CD4-positive, CD25-positive, alpha-beta regulatory T cell (primary cell): ENCODE results near the gene NCOA3. TPM values are rescaled to one million over a fixed set of nuclear protein-coding genes. Genes with fewer than 3 reads are reported as not detected.
"Not testable (repeated sequence)": the region's sequence is repeated elsewhere in the genome, so short reads cannot be mapped to it uniquely, and the experiment has no call there.

Experiments
- ATAC-seq, 2 donors: fragments of 150-1000 bp; cut with Tn5 transposase; one replicate each; pipeline ENCODE4 v1.10.0; 2021; ENCODE audit warnings: low read depth in 2 of 2, moderate number of reproducible peaks in 2 of 2, moderate library complexity in 1 of 2
- DNase-seq, 3 donors: peaks; one replicate each; pipeline versions ENCODE4 v3.0.0 to v3.0.0-alpha.2; 2012 to 2022; ENCODE audit warnings: mixed read lengths in 1 of 3
- H3K27ac ChIP-seq: one replicate; pipeline ENCODE4 v1.7.0; 2013; ENCODE audit warnings: mild to moderate bottlenecking, low read length; ENCODE audit not compliant: insufficient read depth, poor library complexity, severe bottlenecking
- H3K27me3 ChIP-seq: one replicate; pipeline ENCODE4 v1.7.0; 2013; ENCODE audit warnings: low read length; ENCODE audit not compliant: control insufficient read depth, insufficient read depth
- H3K36me3 ChIP-seq: one replicate; pipeline ENCODE4 v1.7.0; 2013; ENCODE audit warnings: mild to moderate bottlenecking, low read length, moderate library complexity; ENCODE audit not compliant: control insufficient read depth, insufficient read depth
- H3K4me1 ChIP-seq: 2 replicates; pipeline ENCODE4 v1.7.0; 2013; ENCODE audit warnings: mild to moderate bottlenecking, low read length; ENCODE audit not compliant: insufficient read depth, control insufficient read depth, poor library complexity, severe bottlenecking
- H3K4me3 ChIP-seq: one replicate; pipeline ENCODE4 v1.7.0; 2013; ENCODE audit warnings: low read depth, mild to moderate bottlenecking, low read length, moderate library complexity
- H3K9me3 ChIP-seq, 2 experiments: 1 replicate in 1 of 2; 2 replicates in 1 of 2; pipeline ENCODE4 v1.7.0; 2013; ENCODE audit warnings: low read length in 2 of 2, mild to moderate bottlenecking in 1 of 2, moderate library complexity in 1 of 2; ENCODE audit not compliant: control insufficient read depth in 2 of 2
- H3K27ac Mint-ChIP-seq, 3 donors: one replicate each; pipeline ENCODE4 v1.8.0; 2020 to 2022; ENCODE audit warnings: mild to moderate bottlenecking in 3 of 3, mixed read lengths in 3 of 3, moderate library complexity in 2 of 3
- H3K27me3 Mint-ChIP-seq: one replicate; pipeline ENCODE4 v1.8.0; 2022; ENCODE audit warnings: mild to moderate bottlenecking, mixed read lengths
- H3K36me3 Mint-ChIP-seq: one replicate; pipeline ENCODE4 v1.8.0; 2020; ENCODE audit warnings: mixed read lengths
- H3K4me1 Mint-ChIP-seq, 4 donors: one replicate each; pipeline ENCODE4 v1.8.0; 2020 to 2022; ENCODE audit warnings: mixed read lengths in 4 of 4, mild to moderate bottlenecking in 1 of 4
- H3K4me3 Mint-ChIP-seq, 4 donors: one replicate each; pipeline ENCODE4 v1.8.0; 2020 to 2022; ENCODE audit warnings: mild to moderate bottlenecking in 4 of 4, mixed read lengths in 4 of 4, moderate library complexity in 3 of 4
- H3K9me3 Mint-ChIP-seq, 7 donors: one replicate each; pipeline ENCODE4 v1.8.0; 2020 to 2022; ENCODE audit warnings: mixed read lengths in 7 of 7, mild to moderate bottlenecking in 3 of 7, moderate library complexity in 2 of 7
- polyA plus RNA-seq, 4 donors: library from polyadenylated mRNA; unstranded; fragments of 300-500 nt; fragmentation: Illumina TruSeq; gene quantifications; one replicate each; pipeline ENCODE4 v1.2.3, GENCODE V29; 2021
- total RNA-seq: library from RNA; stranded (reverse); gene quantifications from one replicate; pipeline ENCODE4 v1.2.3, GENCODE V29; 2022

NCOA3 gene
- total and polyA plus RNA-seq, 5 donors from 2014 or later, result 21.4 to 86.6 (median 26.0) TPM

DNA sequence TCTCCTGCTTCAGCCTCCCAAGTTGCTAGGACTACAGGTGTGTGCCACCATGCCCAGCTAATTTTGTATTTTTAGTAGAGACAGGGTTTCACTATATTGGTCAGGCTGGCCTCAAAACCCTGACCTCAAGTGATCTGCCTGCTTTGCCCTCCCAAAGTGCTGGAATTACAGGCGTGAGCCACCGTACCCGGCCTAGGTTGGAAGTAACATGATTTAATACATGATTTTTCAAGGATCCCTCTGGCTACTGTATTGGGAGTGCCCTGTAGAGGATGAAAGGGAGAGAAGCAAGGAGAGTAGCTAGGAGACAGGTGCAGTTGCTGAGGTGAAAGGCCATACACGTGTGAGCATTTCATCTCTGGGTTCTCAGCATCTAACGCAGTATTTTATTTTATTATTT, 2.6 kb upstream of the NCOA3 start:
- Histone ChIP-seq H3K4me3 (no peak overlapping the region), H3K9me3 (no peaks in the 10 kb centered on the region), H3K36me3 (no peaks in the 10 kb centered on the region), H3K27me3 (no peaks in the 10 kb centered on the region), H3K27ac (no peak overlapping the region), H3K4me1 (peaks cover 24% of the 10 kb centered on the region)
- Mint-ChIP-seq H3K9me3 (peaks cover 0 to 1% (median 0%) of the 10 kb centered on the region in 7 donors), H3K36me3 (no peaks in the 10 kb centered on the region), H3K27ac (no peak overlapping the region), H3K27me3 (no peaks in the 10 kb centered on the region), H3K4me1 (peaks cover 10 to 44% (median 25%) of the 10 kb centered on the region in 4 donors), H3K4me3 (peak overlapping the region in 1 of 4 donors; percentile 11)
- ATAC-seq (no peak), DNase-seq (no peak)

DNA sequence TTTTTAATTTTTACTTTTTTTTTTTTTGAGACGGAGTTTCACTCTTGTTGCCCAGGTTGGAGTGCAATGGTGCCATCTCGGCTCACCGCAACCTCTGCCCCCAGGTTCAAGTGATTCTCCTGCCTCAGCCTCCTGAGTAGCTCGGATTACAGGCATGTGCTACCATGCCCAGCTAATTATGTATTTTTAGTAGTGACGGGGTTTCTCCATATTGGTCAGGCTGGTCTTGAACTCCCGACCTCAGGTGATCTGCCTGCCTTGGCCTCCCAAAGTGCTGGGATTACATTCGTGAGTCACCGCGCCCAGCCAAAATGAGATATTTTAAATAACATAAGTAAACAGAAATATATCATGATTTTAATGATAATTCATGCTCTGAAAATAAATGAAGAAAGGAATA, 1.6 kb upstream of the NCOA3 start:
- H3K27ac ChIP-seq, H3K9me3 Mint-ChIP-seq, H3K36me3 Mint-ChIP-seq, ATAC-seq, DNase-seq, H3K36me3 ChIP-seq, H3K27me3 Mint-ChIP-seq, H3K27me3 ChIP-seq, H3K4me3 ChIP-seq, H3K9me3 ChIP-seq: not testable (repeated sequence)
- peaks cover 31% of the 10 kb centered on the region for H3K4me1 ChIP-seq
- H3K4me3 Mint-ChIP-seq, result peak overlapping the region; percentile 97 to 100 (median 99)
- H3K4me1 Mint-ChIP-seq, result peaks cover 10 to 44% (median 26%) of the 10 kb centered on the region in 4 donors
- H3K27ac Mint-ChIP-seq, result peak overlapping the region in 1 of 3 donors; percentile 97

DNA sequence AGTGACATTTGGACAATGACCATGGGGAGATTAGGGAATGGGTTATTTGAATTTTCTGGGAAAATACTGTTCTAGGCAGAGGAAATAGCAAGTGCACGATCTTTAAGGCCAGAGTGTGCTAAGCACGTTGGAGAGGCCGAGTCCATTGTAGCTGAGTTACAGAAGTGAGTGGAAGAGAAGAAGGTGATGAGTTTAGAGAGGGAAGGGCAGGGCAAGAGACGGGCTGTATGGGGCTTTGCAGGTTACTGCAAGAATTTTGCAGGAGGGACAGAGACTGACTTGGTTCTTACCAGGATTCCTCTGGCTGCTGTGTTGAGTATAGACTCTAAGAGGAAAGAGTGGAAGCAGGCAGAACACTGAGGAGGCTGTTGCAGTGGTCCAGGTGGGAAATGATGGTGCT, 1.1 kb upstream of the NCOA3 start:
- H3K27ac Mint-ChIP-seq, result peak overlapping the region in 2 of 3 donors; percentile 94 to 97
- H3K4me1 Mint-ChIP-seq, result peaks cover 14 to 44% (median 29%) of the 10 kb centered on the region in 4 donors

DNA sequence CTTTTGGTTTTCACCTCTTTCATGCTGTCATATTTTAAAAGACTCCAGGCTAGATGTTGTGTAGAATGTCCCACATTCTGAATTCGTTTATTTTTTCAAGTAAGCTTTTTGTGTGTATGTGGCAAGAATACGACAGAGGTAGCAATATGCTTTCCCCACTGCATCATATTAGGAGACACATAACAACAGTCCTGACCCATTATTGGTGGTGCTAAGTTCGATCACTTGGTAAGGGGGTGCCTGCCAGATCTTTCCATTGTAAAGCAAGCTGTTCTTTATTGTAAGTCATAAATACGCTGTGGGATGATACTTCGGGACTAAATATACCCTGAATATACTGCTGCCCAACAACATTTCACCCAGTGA, 588 bp upstream of the NCOA3 start:
- H3K36me3 Mint-ChIP-seq, result no peaks in the 10 kb centered on the region
- H3K4me1 ChIP-seq, result peaks cover 36% of the 10 kb centered on the region
- peaks cover 14 to 49% (median 33%) of the 10 kb centered on the region in 4 donors for H3K4me1 Mint-ChIP-seq
- H3K27me3 ChIP-seq, result no peaks in the 10 kb centered on the region
- H3K36me3 ChIP-seq, result no peaks in the 10 kb centered on the region
- no peak for DNase-seq
- peaks cover 0 to 1% (median 0%) of the 10 kb centered on the region in 7 donors for H3K9me3 Mint-ChIP-seq
- H3K4me3 Mint-ChIP-seq, result peak overlapping the region; percentile 97 to 100 (median 99)
- H3K9me3 ChIP-seq, result no peaks in the 10 kb centered on the region
- H3K27ac ChIP-seq, result peak overlapping the region; percentile 79
- no peak for ATAC-seq
- peak overlapping the region; percentile 77 for H3K4me3 ChIP-seq
- no peaks in the 10 kb centered on the region for H3K27me3 Mint-ChIP-seq
- peak overlapping the region; percentile 94 to 100 (median 97) for H3K27ac Mint-ChIP-seq

More for the DNA sequence above, 1.1 kb upstream of the NCOA3 start:
- H3K27ac ChIP-seq, result no peak overlapping the region
- peak overlapping the region; percentile 77 for H3K4me3 ChIP-seq
- Mint-ChIP-seq H3K36me3 (no peaks in the 10 kb centered on the region), H3K4me3 (peak overlapping the region; percentile 97 to 100 (median 99)), H3K9me3 (peaks cover 0 to 1% (median 0%) of the 10 kb centered on the region in 7 donors), H3K27me3 (no peaks in the 10 kb centered on the region)
- no peaks in the 10 kb centered on the region for H3K27me3 ChIP-seq
- H3K9me3 ChIP-seq, result no peaks in the 10 kb centered on the region
- no peaks in the 10 kb centered on the region for H3K36me3 ChIP-seq
- ATAC-seq, result no peak
- DNase-seq, result no peak
- H3K4me1 ChIP-seq, result peaks cover 35% of the 10 kb centered on the region

DNA sequence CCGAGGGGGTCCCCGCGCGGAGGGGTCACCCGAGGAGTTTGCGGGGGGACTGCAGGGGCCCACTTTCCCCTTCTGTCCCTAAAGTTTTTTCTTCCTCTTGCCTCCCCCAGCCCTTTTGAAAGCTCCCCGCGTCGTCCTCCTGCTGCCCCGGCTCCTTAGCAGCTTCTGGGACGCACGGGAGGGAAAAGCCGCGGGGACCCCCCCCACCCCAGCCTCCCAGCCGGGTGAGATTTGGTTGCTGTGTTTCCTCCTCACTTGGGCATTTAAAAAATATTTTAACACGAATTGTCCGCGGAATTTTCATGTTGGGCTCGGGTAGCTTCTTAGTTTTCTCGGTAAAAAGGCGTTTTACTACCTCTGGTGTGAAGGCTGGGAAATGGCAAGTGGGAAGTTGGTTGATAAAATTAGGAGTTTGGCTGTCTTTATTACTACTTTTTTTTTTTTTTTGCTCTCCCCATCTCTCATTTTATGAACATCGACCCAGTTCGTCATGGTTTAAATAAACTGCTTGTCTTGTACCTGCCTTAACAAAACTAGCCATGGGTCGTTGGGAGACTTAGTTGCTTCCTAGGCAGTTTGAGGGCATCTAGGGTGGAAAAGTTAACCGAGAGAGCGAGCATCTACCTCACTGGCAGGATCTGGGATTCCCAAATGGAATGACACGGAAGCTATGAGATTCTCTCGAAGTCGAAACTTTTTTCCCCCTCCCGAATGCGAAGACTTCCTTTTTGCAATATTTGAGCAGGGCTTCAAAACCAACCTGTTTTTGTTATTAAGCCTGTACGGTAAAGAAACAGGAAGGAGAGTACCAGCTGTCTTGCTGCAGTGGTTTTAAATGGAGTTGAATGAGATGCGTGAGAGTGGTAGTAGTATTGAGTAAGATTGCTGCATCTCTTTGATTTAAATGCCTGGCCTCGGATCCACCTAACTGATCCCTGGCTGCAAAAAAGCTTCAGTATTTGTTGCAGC, 868 bp downstream of the NCOA3 start:
- peak overlapping the region; percentile 100 for H3K4me3 ChIP-seq
- H3K4me1 Mint-ChIP-seq, result peaks cover 24 to 64% (median 47%) of the 10 kb centered on the region in 4 donors
- DNase-seq, result peak; percentile 14 to 85 (median 66)

DNA sequence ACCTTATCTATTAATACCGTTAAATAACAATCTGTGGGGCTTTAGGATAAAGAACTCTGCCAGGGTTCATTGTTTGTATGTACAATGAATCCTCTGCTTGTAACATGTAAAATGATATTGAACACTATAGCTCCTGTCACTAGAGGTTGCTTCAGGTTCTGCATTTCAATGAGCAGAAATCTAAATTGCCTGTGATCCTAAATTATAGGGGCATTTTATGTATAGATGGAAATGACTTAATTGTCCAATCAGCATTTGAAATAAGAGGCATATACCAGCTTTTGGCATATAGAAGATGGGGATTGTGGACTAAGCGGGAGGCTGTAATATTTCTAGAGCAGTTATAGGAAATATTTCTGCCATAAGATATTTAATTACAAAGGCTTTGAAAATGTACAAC, 2.0 kb downstream of the NCOA3 start:
- Mint-ChIP-seq H3K9me3 (peaks cover 0 to 1% (median 0%) of the 10 kb centered on the region in 7 donors), H3K27me3 (no peaks in the 10 kb centered on the region), H3K4me1 (peaks cover 35 to 69% (median 54%) of the 10 kb centered on the region in 4 donors), H3K36me3 (no peaks in the 10 kb centered on the region), H3K4me3 (peak overlapping the region; percentile 97 to 100 (median 99)), H3K27ac (peak overlapping the region in 1 of 3 donors; percentile 94)
- H3K9me3 ChIP-seq, result no peaks in the 10 kb centered on the region
- ATAC-seq (no peak), DNase-seq (no peak)
- no peaks in the 10 kb centered on the region for H3K27me3 ChIP-seq
- H3K27ac ChIP-seq, result peak overlapping the region; percentile 79
- no peaks in the 10 kb centered on the region for H3K36me3 ChIP-seq
- H3K4me1 ChIP-seq, result peaks cover 61% of the 10 kb centered on the region
- H3K4me3 ChIP-seq, result peak overlapping the region; percentile 100

More for the DNA sequence above, 868 bp downstream of the NCOA3 start:
- Histone ChIP-seq H3K27ac (peak overlapping the region; percentile 79), H3K4me1 (peaks cover 51% of the 10 kb centered on the region), H3K36me3 (no peaks in the 10 kb centered on the region), H3K9me3 (no peaks in the 10 kb centered on the region), H3K27me3 (no peaks in the 10 kb centered on the region)
- Mint-ChIP-seq H3K36me3 (no peaks in the 10 kb centered on the region), H3K9me3 (peaks cover 0 to 1% (median 0%) of the 10 kb centered on the region in 7 donors), H3K27ac (peak overlapping the region; percentile 92 to 94 (median 94)), H3K27me3 (no peaks in the 10 kb centered on the region), H3K4me3 (peak overlapping the region; percentile 97 to 100 (median 99))
- ATAC-seq, result peak; percentile 68 to 70

DNA sequence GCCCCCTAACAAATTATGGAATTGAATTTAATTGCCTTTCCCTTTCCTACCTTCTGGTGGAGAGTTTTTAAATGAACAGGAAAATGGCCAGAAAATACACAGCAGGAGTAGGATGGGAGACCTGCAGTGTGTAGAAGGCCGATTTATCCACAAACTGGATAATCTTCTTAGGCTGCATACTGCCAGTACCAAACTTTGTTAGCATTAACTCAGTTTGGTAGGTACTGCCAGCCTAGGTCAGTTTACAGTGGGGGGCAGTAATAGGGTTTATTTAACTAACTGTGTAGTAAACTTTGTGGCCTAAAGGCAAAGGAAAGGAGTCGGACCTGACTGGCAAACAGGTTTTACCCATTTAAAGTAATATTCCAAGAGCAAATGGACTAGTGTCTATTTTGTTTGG, 4.6 kb downstream of the NCOA3 start:
- Histone ChIP-seq H3K9me3 (no peaks in the 10 kb centered on the region), H3K27me3 (no peaks in the 10 kb centered on the region), H3K4me1 (peaks cover 66% of the 10 kb centered on the region), H3K27ac (no peak overlapping the region), H3K4me3 (peak overlapping the region; percentile 62), H3K36me3 (no peaks in the 10 kb centered on the region)
- peaks cover 14% of the 10 kb centered on the region for H3K36me3 Mint-ChIP-seq
- H3K27ac Mint-ChIP-seq, result peak overlapping the region in 2 of 3 donors; percentile 12 to 26
- peak overlapping the region; percentile 45 to 81 (median 62) for H3K4me3 Mint-ChIP-seq
- H3K27me3 Mint-ChIP-seq, result no peaks in the 10 kb centered on the region
- peaks cover 48 to 82% (median 64%) of the 10 kb centered on the region in 4 donors for H3K4me1 Mint-ChIP-seq
- peaks cover 0 to 1% (median 0%) of the 10 kb centered on the region in 7 donors for H3K9me3 Mint-ChIP-seq
- ATAC-seq, result no peak
- no peak for DNase-seq
